Right lobe of liver (tissue), 6 donors: ENCODE results near the gene PRKN. TPM values are rescaled to one million over a fixed set of nuclear protein-coding genes. Genes with fewer than 3 reads are reported as not detected.
"Not testable (repeated sequence)": the region's sequence is repeated elsewhere in the genome, so short reads cannot be mapped to it uniquely, and the experiment has no call there.

ENCODE experiments used
- ATAC-seq, 4 donors: fragments of 200-7000 bp; cut with Tn5 transposase; one replicate each; pipeline ENCODE4 v1.9.1; 2020; ENCODE audit warnings: mild to moderate bottlenecking in 4 of 4, moderate library complexity in 4 of 4
- DNase-seq, 3 donors: peaks; one replicate each; pipeline ENCODE4 v3.0.0-alpha.2; 2020
- H3K27ac ChIP-seq, 3 donors: fragments of 200-600 bp; one replicate each; pipeline ENCODE4 v1.8.0; 2022
- H3K27me3 ChIP-seq, 2 donors: fragments of 200-600 bp; one replicate each; pipeline ENCODE4 v1.8.0; 2022
- H3K36me3 ChIP-seq, 4 donors: fragments of 200-600 bp; sonication (generic) in 1 of 4; one replicate each; pipeline versions ENCODE4 v1.5.1 to v1.8.0; 2017 to 2022; ENCODE audit warnings: control low read depth in 1 of 4
- H3K4me1 ChIP-seq, 4 donors: fragments of 200-600 bp; sonication (generic) in 1 of 4; one replicate each; pipeline versions ENCODE4 v1.5.1 to v1.8.0; 2017 to 2022; ENCODE audit warnings: control low read depth in 1 of 4
- H3K4me3 ChIP-seq, 3 donors: fragments of 200-600 bp; one replicate each; pipeline ENCODE4 v1.8.0; 2022
- H3K9me3 ChIP-seq, 4 donors: fragments of 200-600 bp; sonication (generic) in 1 of 4; one replicate each; pipeline versions ENCODE4 v1.5.1 to v1.8.0; 2017 to 2022; ENCODE audit warnings: control low read depth in 1 of 4
- CTCF ChIP-seq, 4 donors: fragments of 200-600 bp in 3 of 4; fragments of 450-650 bp in 1 of 4; IDR thresholded peaks; one replicate each; pipeline versions ENCODE4 v1.5.1 to v1.8.0; 2016 to 2022; ENCODE audit warnings: antibody characterized with exemption in 4 of 4, mild to moderate bottlenecking in 2 of 4
- POLR2A ChIP-seq: fragments of 450-650 bp; IDR thresholded peaks from one replicate; pipeline ENCODE4 v1.6.1; 2017; ENCODE audit warnings: antibody characterized with exemption, mild to moderate bottlenecking
- WGBS: methylation state at CpG from one replicate; pipeline ENCODE4 v1.1.6; 2018; ENCODE audit warnings: low coverage, low lambda C conversion rate; ENCODE audit not compliant: insufficient coverage; ENCODE audit errors: missing lambda C conversion rate; 5-methylcytosine and 5-hydroxymethylcytosine counted together
- intact Hi-C, 2 donors: fragments of 100-400 bp; cut with DNase I; formaldehyde crosslinking; loops; one replicate each; pipeline versions ENCODE4 v1.11.2 to v1.14.1; 2022
- total RNA-seq, 6 experiments: library from RNA; depleted of rRNA in 2 of 6; stranded (reverse); fragments of >200 nt in 2 of 6; fragmentation: NEBNext Ultra II Directional in 3 of 6; extraction: Animal tissue kit (Norgen Biotek cat#: 25700) in 3 of 6; gene quantifications; one replicate each; pipeline versions ENCODE4 v1.1.0 to v1.2.4, GENCODE V29; 2016 to 2023
- donor health status: DM: no; HTN: yes; CAD: no.
- donor health status: DM: no; HTN: no; CAD: no.
- donor health status: DM: no; HTN: no; CAD: no.
- donor health status: DM: no; HTN: yes; CAD: no.
- donor health status: DM: no; HTN: yes; CAD: no.

Gene PRKN
- total RNA-seq, 6 experiments from 2014 or later: 1.1 to 3.7 (median 2.2) TPM

GRCh38 chr6:161313940-161314509, 1413.5 kb downstream of the PRKN start:
- TF ChIP-seq CTCF (IDR thresholded peaks at IDR 0.05) (no peak), POLR2A (no peak)
- WGBS: 61% methylated on average over 6 of the region's 6 CpGs

GRCh38 chr6:161313475-161313874, 1414.1 kb downstream of the PRKN start:
- not testable (repeated sequence) for ATAC-seq
- 33% methylated on average over 3 of the region's 3 CpGs for WGBS

More at GRCh38 chr6:161313940-161314509, 1413.5 kb downstream of the PRKN start:
- no peaks in the 10 kb centered on the region for H3K27me3 ChIP-seq
- H3K4me3 ChIP-seq: no peak overlapping the region
- no peaks in the 10 kb centered on the region for H3K9me3 ChIP-seq
- H3K4me1 ChIP-seq: no peaks in the 10 kb centered on the region
- DNase-seq (no peak), ATAC-seq (no peak)
- H3K36me3 ChIP-seq: no peaks in the 10 kb centered on the region
- intact Hi-C loops: no loop called here
- no peak overlapping the region for H3K27ac ChIP-seq

GRCh38 chr6:161309774-161310173, 1417.8 kb downstream of the PRKN start:
- ATAC-seq, H3K36me3 ChIP-seq, intact Hi-C loops, H3K27me3 ChIP-seq, H3K9me3 ChIP-seq, H3K4me1 ChIP-seq, H3K4me3 ChIP-seq, DNase-seq, H3K27ac ChIP-seq: not testable (repeated sequence)
- 65% methylated on average over 5 of the region's 7 CpGs for WGBS

More at GRCh38 chr6:161313475-161313874, 1414.1 kb downstream of the PRKN start:
- H3K4me1 ChIP-seq, H3K9me3 ChIP-seq, DNase-seq, intact Hi-C loops, H3K27me3 ChIP-seq, H3K4me3 ChIP-seq, H3K27ac ChIP-seq, H3K36me3 ChIP-seq: not testable (repeated sequence)

GRCh38 chr6:161308075-161308655, 1419.4 kb downstream of the PRKN start:
- Histone ChIP-seq H3K27me3 (no peaks in the 10 kb centered on the region), H3K4me1 (no peaks in the 10 kb centered on the region), H3K9me3 (no peaks in the 10 kb centered on the region), H3K27ac (no peak overlapping the region), H3K36me3 (no peaks in the 10 kb centered on the region), H3K4me3 (no peak overlapping the region)
- 54% methylated on average over 6 of the region's 10 CpGs for WGBS
- ATAC-seq: no peak
- intact Hi-C loops: no loop called here
- DNase-seq: no peak
- TF ChIP-seq POLR2A (no peak), CTCF (IDR thresholded peaks at IDR 0.05) (no peak)

GRCh38 chr6:161305860-161306259, 1421.7 kb downstream of the PRKN start:
- no peaks in the 10 kb centered on the region for H3K36me3 ChIP-seq
- ATAC-seq: no peak
- intact Hi-C loops: no loop called here
- TF ChIP-seq POLR2A (no peak), CTCF (IDR thresholded peaks at IDR 0.05) (no peak)
- no peaks in the 10 kb centered on the region for H3K27me3 ChIP-seq
- no peak for DNase-seq
- H3K4me1 ChIP-seq: no peaks in the 10 kb centered on the region
- H3K27ac ChIP-seq: no peak overlapping the region
- H3K4me3 ChIP-seq: no peak overlapping the region
- WGBS: 66% methylated on average over 2 of the region's 4 CpGs
- H3K9me3 ChIP-seq: no peaks in the 10 kb centered on the region
